Adrenal gland (tissue), 12 donors: Measurements from ENCODE around the gene BRF1. TPM values are rescaled to one million over a fixed set of nuclear protein-coding genes. Genes with fewer than 3 reads are reported as not detected.

ENCODE experiments used
- DNase-seq, 7 donors: peaks; one replicate each; pipeline ENCODE4 v3.0.0-alpha.2; 2019 to 2020
- H3K27ac ChIP-seq, 5 donors: fragments of 200-600 bp; sonication (generic) in 4 of 5; 1 replicate in 3 of 5; 2 replicates in 2 of 5; pipeline versions ENCODE4 v1.5.1 to v1.8.0; 2016 to 2020; ENCODE audit warnings: mild to moderate bottlenecking in 1 of 5
- H3K27me3 ChIP-seq: fragments of 200-600 bp; 2 replicates; pipeline ENCODE4 v1.8.0; 2021
- H3K36me3 ChIP-seq, 2 donors: fragments of 200-600 bp; replicated peaks in 1 of 2; 1 replicate in 1 of 2; 2 replicates in 1 of 2; pipeline versions ENCODE4 v1.5.1 to v1.8.0; 2018 to 2022
- H3K4me1 ChIP-seq, 2 donors: fragments of 200-600 bp; replicated peaks in 1 of 2; 1 replicate in 1 of 2; 2 replicates in 1 of 2; pipeline versions ENCODE4 v1.5.1 to v1.8.0; 2018 to 2021
- H3K4me3 ChIP-seq, 4 donors: fragments of 200-600 bp; sonication (generic) in 3 of 4; one replicate each; pipeline ENCODE4 v1.5.1; 2016 to 2018
- H3K9me3 ChIP-seq, 3 donors: fragments of 200-600 bp; sonication (generic) in 1 of 3; replicated peaks in 1 of 3; 1 replicate in 2 of 3; 2 replicates in 1 of 3; pipeline versions ENCODE4 v1.5.1 to v1.8.0; 2016 to 2021
- CTCF ChIP-seq, 6 experiments: fragments of 450-650 bp in 4 of 6; fragments of 200-600 bp in 2 of 6; sonication (generic) in 1 of 6; IDR thresholded peaks; 1 replicate in 5 of 6; 2 replicates in 1 of 6; pipeline versions ENCODE4 v1.5.1 to v1.8.0; 2016 to 2021; ENCODE audit warnings: antibody characterized with exemption in 6 of 6, mild to moderate bottlenecking in 2 of 6, moderate library complexity in 1 of 6
- POLR2A ChIP-seq, 2 donors: fragments of 450-650 bp; IDR thresholded peaks; one replicate each; pipeline ENCODE4 v1.6.1; 2017; ENCODE audit warnings: antibody characterized with exemption in 2 of 2, mild to moderate bottlenecking in 2 of 2, moderate library complexity in 1 of 2
- WGBS, 4 donors: extraction: QIAGEN DNeasy Blood & Tissue Kit in 2 of 4; methylation state at CpG; one replicate each; pipeline versions ENCODE4 v1.1.5 to v1.1.7; 2013 to 2017; 5-methylcytosine and 5-hydroxymethylcytosine counted together
- intact Hi-C, 2 donors: fragments of 100-400 bp; cut with DNase I; formaldehyde crosslinking; loops; one replicate each; pipeline versions ENCODE4 v1.14.1 to v1.15.0; 2022 to 2023
- polyA plus RNA-seq, 3 donors: library from polyadenylated mRNA; stranded (reverse); fragments of 200-250 nt in 2 of 3; fragments of 350-450 nt in 1 of 3; fragmentation: Illumina TruSeq in 1 of 3; extraction: RNeasy Lipid Tissue Mini Kit (QIAGEN cat#74804) in 1 of 3; gene quantifications; one replicate each; pipeline ENCODE4 v1.2.3, GENCODE V29; 2013 to 2014
- total RNA-seq, 9 donors: library from RNA; depleted of rRNA in 4 of 9; stranded (reverse); fragments of >200 nt in 4 of 9; fragments of 120-200 nt in 1 of 9; fragmentation: NEBNext Ultra II Directional in 1 of 9; extraction: Animal tissue kit (Norgen Biotek cat#: 25700) in 1 of 9; gene quantifications; one replicate each; pipeline versions ENCODE4 v1.1.0 to v1.2.4, GENCODE V29; 2013 to 2023
- donor health status: healthy with polysubstance abuse.
- donor health status: Bipolar disorder and iron deficiency.
- donor health status: DM: yes; HTN: yes; CAD: no.
- donor health status: DM: no; HTN: no; CAD: no.
- donor health status: DM: no; HTN: no; CAD: no.
- donor health status: DM: yes; HTN: yes; CAD: no.

Gene BRF1
- total and polyA plus RNA-seq, 12 donors: 14.0 to 96.9 (median 37.5) TPM

- H3K4me1 ChIP-seq: peaks cover 6 to 24% of the 10 kb centered on the region in 2 donors
- TF ChIP-seq CTCF (IDR thresholded peaks at IDR 0.05): peak in 1 of 6 experiments; percentile 5
- no peak for TF ChIP-seq POLR2A (IDR thresholded peaks at IDR 0.05)
- H3K36me3 ChIP-seq: peaks cover 0 to 33% of the 10 kb centered on the region in 2 donors
- DNase-seq: peak in 3 of 7 donors; percentile 33 to 63 (median 41)
- H3K27ac ChIP-seq: peak overlapping the region in 4 of 5 donors; percentile 40 to 100 (median 86)
- intact Hi-C loops: no loop called here
- no peaks in the 10 kb centered on the region for H3K27me3 ChIP-seq
- WGBS, 4 donors: 3 to 36% (median 20%) methylated on average over 15 to 42 of the region's 42 CpGs
- H3K9me3 ChIP-seq: no peaks in the 10 kb centered on the region
- H3K4me3 ChIP-seq: peak overlapping the region in 2 of 4 donors; percentile 26 to 91
Measured at GRCh38 chr14:105247715-105248367, 53.0 kb downstream of the BRF1 start.

- 94 to 97% (median 94%) methylated on average over 15 to 16 of the region's 16 CpGs for WGBS, 4 donors
- TF ChIP-seq POLR2A (IDR thresholded peaks at IDR 0.05) (no peak), CTCF (IDR thresholded peaks at IDR 0.05) (no peak)
- Histone ChIP-seq H3K9me3 (no peaks in the 10 kb centered on the region), H3K4me3 (no peak overlapping the region), H3K27me3 (no peaks in the 10 kb centered on the region), H3K4me1 (peaks cover 6 to 24% of the 10 kb centered on the region in 2 donors), H3K36me3 (peaks cover 0 to 30% of the 10 kb centered on the region in 2 donors), H3K27ac (no peak overlapping the region)
- intact Hi-C loops: no loop called here
- DNase-seq: no peak
Measured at GRCh38 chr14:105247026-105247425, 53.8 kb downstream of the BRF1 start.

- intact Hi-C loops: no loop called here
- H3K27me3 ChIP-seq: no peaks in the 10 kb centered on the region
- no peak overlapping the region for H3K4me3 ChIP-seq
- peaks cover 6 to 20% of the 10 kb centered on the region in 2 donors for H3K4me1 ChIP-seq
- H3K27ac ChIP-seq: no peak overlapping the region
- no peak for DNase-seq
- peaks cover 0 to 18% of the 10 kb centered on the region in 2 donors for H3K36me3 ChIP-seq
- TF ChIP-seq CTCF (IDR thresholded peaks at IDR 0.05): no peak
- no peak for TF ChIP-seq POLR2A (IDR thresholded peaks at IDR 0.05)
- 78 to 97% (median 87%) methylated on average over 10 of the region's 10 CpGs for WGBS, 4 donors
- no peaks in the 10 kb centered on the region for H3K9me3 ChIP-seq
Measured at GRCh38 chr14:105244334-105244733, 56.5 kb downstream of the BRF1 start.

GRCh38 chr14:105241641-105242040, 59.2 kb downstream of the BRF1 start:
- TF ChIP-seq CTCF (IDR thresholded peaks at IDR 0.05): no peak
- no peak for TF ChIP-seq POLR2A (IDR thresholded peaks at IDR 0.05)

More at GRCh38 chr14:105241641-105242040, 59.2 kb downstream of the BRF1 start:
- 87 to 96% (median 89%) methylated on average over 4 to 19 of the region's 19 CpGs for WGBS, 4 donors
- H3K27ac ChIP-seq: no peak overlapping the region
- DNase-seq: no peak
- intact Hi-C loops: no loop called here
- H3K36me3 ChIP-seq: peaks cover 0 to 14% of the 10 kb centered on the region in 2 donors
- no peak overlapping the region for H3K4me3 ChIP-seq
- H3K27me3 ChIP-seq: no peaks in the 10 kb centered on the region
- H3K4me1 ChIP-seq: peaks cover 0 to 9% of the 10 kb centered on the region in 2 donors
- no peaks in the 10 kb centered on the region for H3K9me3 ChIP-seq
